Measurements from ENCODE around the gene ZFP64. TPM values are rescaled to one million over a fixed set of nuclear protein-coding genes. Genes with fewer than 3 reads are reported as not detected.

ZFP64 gene
- total and polyA plus RNA-seq, 4 donors: 10.8 to 22.0 (median 14.6) TPM

DNA sequence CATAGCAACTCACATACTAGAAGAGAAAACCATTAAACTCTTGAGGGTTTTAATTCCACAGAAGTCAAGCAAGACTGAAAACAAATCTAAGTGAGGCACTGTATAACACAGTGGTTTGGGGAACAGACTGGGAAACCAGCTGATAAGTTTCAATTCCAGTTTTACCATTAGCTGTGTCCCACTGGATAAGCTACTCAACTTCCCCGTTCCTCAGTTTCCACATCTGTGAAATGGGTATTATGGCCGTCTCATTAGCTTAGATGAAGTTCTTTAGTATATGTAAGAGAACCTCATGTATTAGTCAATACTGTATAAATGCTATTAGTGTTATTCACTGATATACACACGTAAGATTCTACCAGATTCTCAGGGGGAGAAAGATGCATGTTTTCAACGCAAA, 89.0 kb downstream of the ZFP64 start:
- Histone ChIP-seq H3K9me3 (ENCODE audit: control insufficient read depth, insufficient read depth, low read length) (no peaks in the 10 kb centered on the region), H3K36me3 (ENCODE audit: control insufficient read depth, insufficient read depth, low read length) (no peaks in the 10 kb centered on the region), H3K4me3 (ENCODE audit: low read depth, low read length) (no peak overlapping the region), H3K4me1 (ENCODE audit: control insufficient read depth, insufficient read depth, low read length) (peaks cover 32% of the 10 kb centered on the region), H3K27ac (ENCODE audit: low read depth, low read length) (no peak overlapping the region), H3K27me3 (ENCODE audit: control insufficient read depth, insufficient read depth, low read length) (peaks cover 47% of the 10 kb centered on the region)
- WGBS (ENCODE audit: insufficient coverage): 86% methylated on average over 1 of the region's 4 CpGs
- DNase-seq (ENCODE audit: low read depth in 4 of 6, low spot score in 6 of 6): no peak

DNA sequence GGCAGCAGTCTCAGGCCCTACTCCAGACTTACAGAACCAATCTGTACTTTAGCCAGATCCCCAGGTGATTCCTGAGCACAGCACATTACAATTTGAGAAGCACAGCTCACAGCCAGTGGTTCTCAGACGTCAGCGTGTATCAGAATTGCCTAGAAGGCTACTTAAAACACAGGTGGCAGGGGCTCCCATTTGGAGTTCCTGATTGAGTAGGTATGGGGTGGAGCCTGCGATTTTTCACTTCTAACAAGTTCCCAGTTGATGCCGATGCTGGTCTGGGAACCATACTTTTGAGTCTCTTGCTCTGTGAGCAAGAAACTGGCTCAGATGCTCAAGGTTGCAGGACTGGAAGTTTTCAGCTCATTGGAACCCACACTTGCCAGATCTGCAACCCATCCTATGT, 89.5 kb downstream of the ZFP64 start:
- Histone ChIP-seq H3K27ac (ENCODE audit: low read depth, low read length) (no peak overlapping the region), H3K27me3 (ENCODE audit: control insufficient read depth, insufficient read depth, low read length) (peaks cover 47% of the 10 kb centered on the region), H3K36me3 (ENCODE audit: control insufficient read depth, insufficient read depth, low read length) (no peaks in the 10 kb centered on the region), H3K4me1 (ENCODE audit: control insufficient read depth, insufficient read depth, low read length) (peaks cover 32% of the 10 kb centered on the region), H3K9me3 (ENCODE audit: control insufficient read depth, insufficient read depth, low read length) (no peaks in the 10 kb centered on the region), H3K4me3 (ENCODE audit: low read depth, low read length) (no peak overlapping the region)
- peak in 1 of 6 donors; percentile 5 for DNase-seq (ENCODE audit: low read depth in 4 of 6, low spot score in 6 of 6)
- 78% methylated on average over 1 of the region's 4 CpGs for WGBS (ENCODE audit: insufficient coverage)
